GM21529 (cell line): ENCODE measurements around the gene PIK3CB.
A peak's percentile ranks its signal among the peaks of the same experiment; 100 is the strongest.
"Not testable (repeated sequence)": the region's sequence is repeated elsewhere in the genome, so short reads cannot be mapped to it uniquely, and the experiment has no call there.

Experiments
- ATAC-seq: cut with Tn5 transposase; IDR thresholded peaks from one replicate; pipeline ENCODE4 v1.9.1; 2021; ENCODE audit not compliant: unreplicated experiment

Gene PIK3CB

DNA sequence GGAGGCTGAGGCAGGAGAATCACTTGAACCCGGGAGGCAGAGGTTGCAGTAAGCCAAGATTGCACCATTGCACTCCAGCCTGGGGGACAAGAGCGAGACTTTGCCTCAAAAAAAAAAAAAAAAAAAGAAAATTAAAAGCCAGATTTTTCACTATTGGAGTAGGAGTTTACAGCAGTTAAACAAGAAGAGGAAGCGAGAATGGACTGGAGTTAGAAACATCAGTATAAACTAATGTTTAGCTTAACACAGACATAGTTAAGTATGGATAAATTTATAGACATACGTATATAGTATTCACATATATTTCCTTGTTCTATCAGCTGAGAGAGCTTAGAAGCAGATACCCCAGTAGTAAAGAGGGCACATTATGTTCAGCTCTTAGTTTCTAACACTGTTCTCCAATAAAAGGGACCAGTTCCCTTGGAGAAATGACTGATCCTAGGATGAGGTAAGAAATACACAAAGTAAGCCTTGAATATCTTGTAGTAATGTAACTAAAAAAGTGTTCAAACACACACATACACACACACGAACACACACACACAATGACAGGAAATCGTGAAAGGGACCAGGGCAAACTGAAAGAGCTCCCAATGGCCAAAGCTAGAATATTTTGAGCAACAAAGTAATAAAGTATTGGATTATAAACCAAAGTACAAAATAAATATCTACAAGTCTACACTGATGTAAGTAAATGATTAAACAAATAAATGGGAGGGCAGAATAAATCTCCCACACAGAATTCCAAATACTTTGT lies 25.1 kb downstream of the PIK3CB start:
- no peak for ATAC-seq

DNA sequence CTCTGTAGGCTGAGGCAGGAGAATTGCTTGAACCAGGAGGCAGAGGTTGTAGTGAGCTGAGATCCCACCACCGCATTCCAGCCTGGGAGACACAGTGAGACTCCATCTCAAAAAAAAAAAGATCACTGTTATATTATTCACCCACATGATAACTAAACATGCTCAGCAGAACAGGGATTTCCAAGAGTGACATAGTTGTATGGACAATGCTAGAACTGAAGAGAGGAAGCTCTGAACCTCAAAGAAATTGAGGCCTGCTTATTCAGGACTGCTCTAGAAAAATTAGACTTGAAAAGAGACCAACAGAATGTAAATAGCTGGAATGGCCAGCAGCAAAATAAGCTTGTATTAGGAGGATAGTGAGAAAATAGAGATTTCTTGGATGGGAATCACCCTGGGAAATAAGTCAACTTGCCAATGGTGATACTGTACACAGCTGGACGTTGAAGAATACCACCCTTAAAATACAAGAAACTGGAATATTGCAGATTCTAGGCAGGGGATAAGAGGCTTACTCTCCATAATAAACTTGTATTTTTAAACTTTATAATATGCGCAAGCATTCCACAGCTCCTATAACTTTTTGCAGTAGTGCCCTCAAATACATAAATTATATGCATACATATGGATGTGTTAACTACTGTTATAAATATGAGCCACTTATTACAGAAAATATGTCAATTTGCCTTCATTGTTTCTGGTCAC lies 28.2 kb downstream of the PIK3CB start:
- no peak for ATAC-seq

DNA sequence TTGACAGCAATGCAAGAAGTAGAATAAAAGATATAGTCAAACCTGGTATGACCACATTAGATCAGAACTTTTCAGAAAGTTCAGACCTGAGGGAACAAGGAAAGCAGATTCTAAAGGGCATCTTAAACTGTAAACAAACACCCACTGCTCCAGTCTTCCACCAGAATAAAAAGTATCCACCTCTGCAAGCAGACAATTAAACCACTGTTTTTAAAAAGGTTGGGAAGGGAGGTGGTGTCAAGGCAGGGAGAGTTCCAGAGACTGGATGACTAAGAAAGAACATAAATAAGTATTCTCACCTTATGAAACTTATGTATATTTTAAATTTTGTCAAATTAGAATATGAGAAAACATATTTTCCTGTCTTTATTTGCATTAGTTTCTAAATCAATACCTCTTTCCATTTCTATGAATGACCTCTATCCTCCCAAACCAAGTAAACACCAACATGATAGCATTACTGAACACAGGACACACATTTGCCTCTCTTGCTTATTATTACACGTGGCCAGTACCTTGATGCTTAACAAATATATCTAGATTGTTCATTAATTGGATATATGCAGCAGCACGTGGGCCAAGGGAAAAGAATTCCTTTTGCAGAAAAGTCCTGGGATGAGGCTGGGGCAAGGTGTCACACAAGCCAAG lies 31.6 kb downstream of the PIK3CB start:
- ATAC-seq: no peak

DNA sequence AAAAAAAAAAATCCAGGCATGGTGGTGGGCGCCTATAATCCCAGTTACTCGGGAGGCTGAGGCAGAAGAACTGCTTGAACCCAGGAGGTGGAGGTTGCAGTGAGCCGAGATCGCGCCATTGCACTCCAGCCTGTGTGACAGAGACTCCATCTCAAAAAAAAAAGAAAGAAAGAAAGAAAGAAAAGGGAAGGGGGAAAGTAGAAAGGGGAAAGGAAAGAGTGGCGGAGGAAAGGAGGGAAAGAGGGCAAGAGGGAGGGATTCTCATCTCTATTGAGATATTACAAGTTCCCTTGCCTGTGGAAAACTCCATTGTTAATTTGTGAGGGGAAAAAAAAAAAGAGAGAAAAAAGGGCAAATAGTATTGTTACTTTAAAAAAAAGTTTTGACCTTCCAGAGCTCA lies 32.5 kb downstream of the PIK3CB start:
- not testable (repeated sequence) for ATAC-seq

DNA sequence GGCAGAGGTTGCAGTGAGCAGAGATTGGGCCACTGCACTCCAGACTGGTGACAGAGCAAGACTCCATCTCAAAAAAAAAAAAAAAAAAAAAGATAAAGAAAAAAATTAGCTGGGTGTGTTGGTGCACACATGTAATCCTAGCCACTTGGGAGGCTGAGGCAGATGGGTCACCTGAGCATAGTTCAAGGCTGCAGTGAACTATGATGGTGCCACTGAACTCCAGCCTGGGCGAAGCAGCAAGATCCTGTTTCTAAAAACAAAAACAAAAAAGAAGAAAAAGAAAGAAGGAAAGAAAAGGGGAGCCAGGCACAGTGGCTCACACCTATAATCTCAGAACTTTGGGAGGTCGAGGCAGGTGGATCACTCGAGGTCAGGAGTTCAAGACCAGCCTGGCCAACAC lies 32.9 kb downstream of the PIK3CB start:
- ATAC-seq: no peak

DNA sequence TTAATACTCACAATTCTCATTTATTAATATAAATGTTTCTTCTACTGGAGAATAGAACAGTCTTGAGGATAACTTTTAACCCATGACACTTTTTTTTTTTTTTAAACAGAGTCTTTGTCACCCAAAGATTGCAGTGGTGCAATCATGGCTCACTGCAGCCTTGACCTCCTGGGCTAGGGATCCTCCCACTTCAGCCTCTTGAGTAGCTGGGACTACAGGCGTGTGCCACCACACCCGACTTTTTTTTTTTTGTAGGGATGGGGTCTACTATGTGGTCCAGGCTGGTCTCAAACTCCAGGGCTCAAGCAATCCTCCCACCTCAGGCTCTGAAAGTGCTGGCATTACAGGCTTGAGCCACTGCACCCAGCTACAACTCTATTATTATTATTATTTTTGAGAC lies 34.5 kb downstream of the PIK3CB start:
- ATAC-seq: no peak

DNA sequence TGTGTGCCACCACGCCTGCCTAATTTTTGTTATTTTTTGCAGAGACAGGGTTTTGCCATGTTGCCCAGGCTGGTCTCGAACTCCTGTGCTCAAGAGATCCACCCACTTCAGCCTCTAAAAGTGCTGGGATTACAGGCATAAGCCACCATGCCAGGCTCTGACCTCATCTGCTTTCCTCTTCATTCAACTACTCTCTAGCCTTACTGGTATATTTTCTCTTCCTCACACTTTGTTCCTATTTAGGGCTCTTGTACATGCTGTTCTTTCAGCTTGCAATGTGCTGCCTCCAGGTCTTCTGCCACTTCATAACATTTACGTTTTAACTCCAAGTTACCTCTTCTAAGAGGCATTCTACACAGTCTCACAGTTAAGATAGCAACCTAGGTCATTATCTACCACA lies 34.9 kb downstream of the PIK3CB start:
- ATAC-seq: no peak

DNA sequence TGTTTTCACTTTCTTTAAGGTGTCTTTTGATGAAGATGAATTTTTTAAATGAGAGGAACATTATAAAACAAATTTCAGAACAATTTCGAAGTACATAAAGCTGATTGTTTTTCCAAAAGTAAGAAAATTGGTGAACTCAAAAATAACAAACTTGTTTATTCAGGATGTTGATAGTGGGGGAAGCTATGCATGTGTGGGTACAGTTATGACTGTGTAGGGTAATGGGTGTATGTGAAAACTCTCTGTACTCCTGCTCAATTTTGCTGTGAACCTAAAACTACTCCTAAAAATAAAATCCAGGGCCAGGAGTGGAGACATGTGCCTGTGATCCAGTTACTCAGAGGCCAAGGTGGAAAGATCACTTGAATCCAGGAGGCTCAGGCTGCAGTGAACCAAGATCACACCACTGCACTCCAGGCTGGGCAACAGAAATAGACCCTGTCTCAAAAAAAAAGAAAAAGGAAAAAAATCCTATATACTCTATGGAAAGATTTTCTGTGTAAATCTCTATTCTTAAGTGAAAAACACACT lies 37.2 kb downstream of the PIK3CB start:
- peak; percentile 49 for ATAC-seq

DNA sequence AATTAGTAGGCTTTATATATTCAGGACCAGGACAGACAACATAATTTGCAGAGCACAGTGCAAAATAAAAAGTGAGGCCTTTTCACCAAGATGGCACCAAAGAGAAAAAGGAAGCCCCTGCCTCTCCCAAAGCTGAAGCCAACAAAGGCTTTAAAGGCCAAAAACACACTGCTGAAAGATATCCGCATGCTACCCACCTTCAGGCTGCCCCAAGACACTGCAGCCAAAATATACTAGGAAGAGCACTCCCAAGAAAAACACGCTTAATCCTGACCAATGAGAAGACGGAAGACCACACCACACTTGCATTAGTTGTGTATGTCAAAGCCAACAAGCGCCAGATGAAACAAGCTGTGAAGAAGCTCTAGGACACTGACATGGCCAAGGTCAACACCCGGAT lies 38.0 kb downstream of the PIK3CB start:
- no peak for ATAC-seq

DNA sequence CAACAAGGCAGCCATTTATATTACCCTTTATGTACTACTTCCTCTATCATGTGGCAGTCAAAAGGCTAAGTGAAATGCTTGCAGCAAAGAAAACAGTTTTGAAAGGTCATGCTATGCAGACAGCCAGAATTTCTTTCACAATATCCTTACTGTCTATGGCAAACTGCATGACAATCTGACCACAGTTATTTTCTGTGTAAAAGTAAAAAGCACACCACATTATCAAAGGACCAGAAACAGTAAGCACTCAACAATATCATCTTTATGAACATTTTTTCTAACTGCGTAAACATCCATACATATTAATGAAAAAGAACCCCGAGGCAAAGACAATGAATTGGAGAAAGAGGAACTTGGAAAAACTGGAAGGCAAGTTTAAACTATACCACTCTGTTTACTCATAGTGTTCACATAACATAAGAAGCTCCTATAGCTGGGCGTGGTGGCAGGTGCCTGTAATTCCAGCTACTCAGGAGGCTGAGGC lies 47.9 kb downstream of the PIK3CB start:
- no peak for ATAC-seq

DNA sequence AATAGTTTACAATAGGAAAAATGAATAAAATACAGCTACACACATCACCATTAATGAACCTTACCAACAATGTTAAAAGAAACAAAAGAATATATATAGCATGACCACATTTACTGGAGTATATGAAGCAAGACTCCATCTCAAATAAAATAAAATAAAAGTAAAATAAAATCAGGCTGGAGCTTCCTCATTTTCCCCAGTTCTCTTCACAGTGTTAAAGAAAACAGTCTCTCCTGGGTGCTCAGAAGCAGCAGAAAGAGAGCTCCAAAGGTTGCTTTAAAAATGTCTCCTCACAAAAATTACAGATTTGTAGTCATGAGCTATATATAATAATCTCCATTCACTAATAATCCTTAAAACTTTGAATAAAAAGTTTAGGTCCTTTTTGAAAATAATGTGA lies 48.8 kb downstream of the PIK3CB start:
- ATAC-seq: no peak

DNA sequence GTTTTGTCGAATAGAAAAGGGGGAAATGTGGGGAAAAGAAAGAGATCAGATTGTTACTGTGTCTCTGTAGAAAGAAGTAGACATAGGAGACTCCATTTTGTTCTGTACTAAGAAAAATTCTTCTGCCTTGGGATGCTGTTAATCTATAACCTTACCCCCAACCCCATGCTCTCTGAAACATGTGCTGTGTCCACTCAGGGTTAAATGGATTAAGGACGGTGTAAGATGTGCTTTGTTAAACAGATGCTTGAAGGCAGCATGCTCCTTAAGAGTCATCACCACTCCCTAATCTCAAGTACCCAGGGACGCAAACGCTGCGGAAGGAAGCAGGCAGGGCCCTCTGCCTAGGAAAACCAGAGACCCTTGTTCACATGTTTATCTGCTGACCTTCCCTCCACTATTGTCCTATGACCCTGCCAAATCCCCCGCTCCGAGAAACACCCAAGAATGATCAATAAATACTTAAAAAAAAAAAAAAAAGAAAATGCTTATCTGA lies 49.3 kb downstream of the PIK3CB start:
- not testable (repeated sequence) for ATAC-seq

DNA sequence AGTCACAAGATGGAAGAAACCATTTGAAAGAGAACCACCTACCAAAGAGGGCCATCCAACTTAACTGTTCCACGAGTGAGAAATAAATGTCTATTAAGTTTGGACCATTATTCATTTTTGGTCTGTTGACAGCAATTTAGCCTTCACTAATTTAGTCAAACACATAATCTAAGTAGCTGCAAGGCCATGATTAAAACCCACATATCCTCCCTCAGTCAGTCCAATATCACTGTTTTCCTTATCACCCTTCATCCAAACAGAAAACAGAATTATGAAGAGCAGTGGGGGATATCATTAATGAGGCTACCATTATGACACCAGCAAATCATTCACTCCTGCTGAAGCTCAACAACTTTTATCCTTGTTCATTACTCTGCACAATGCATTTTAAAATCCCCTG lies 52.0 kb downstream of the PIK3CB start:
- no peak for ATAC-seq

DNA sequence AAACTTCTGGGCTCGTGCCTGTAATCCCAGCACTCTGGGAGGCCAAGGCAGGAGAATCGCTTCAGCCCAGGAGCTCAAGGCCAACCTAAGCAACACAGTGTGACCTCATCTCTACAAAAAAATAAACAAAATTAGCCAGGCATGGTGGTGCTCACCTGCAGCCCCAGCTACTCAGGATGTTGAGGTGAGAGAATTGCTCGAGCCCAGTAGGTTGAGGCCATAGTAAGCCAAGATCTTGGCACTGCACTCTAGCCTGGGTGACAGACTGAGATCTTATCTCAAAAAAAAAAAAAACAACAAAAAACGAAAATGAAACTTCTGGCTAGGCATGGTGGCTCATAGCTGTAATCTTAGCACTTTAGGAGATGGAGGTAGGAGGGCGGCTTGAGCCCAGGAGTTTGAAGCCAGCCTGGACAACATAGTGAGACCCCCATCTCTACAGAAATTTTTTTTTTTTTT lies 53.7 kb downstream of the PIK3CB start:
- no peak for ATAC-seq

DNA sequence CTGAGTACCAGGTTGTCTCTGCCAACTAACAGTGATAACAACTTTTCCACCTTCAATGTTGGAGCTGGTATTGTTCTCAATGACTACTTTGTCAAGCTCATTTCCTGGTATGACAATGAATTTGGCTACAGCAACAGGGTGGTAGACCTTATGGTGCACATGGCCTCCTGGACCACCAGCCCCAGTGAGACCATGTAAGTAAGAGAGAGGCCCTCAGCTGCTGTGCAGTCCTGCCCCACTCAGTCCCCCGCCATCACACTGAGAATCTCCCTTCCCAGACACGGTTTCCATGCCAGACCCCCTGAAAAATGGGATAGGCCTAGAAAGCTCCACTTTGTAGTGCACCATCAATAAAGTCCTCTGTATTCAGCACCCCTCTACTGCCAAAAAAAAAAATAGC lies 56.1 kb downstream of the PIK3CB start:
- ATAC-seq: no peak

DNA sequence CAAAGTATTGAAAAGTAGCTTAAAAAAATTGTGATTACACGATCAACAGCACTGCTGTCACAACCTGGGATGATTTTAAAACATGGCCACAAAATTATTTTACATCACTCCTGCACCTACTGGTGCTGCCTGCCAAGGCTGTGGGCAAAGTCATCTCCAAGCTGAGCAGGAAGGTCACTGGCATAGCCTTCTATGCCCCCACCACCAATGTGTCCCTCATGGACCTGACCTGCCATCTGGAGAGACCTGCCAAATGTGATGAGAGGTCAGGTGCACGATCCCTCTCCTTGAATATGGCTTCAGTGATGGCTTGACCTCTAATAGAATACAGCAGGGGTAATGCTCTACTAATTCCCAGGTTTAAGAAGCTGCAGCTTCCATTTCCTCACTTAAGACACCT lies 57.8 kb downstream of the PIK3CB start:
- ATAC-seq: no peak

DNA sequence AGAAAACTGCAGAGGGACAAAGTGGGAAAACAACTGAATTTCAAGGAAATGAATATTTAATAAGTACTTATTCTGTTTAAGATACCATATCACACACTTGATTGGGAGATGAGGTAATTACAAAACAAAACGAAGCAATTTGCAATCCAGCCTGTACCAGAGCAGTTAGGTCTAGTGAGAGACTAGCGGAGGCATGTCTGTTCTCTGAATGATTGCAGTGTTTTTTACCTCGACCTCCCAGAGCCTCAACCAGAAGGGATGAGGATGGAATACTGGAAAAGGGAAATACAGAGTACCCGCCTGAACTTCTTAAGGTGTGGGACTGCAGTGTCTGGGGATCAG lies 59.5 kb downstream of the PIK3CB start:
- ATAC-seq: no peak

DNA sequence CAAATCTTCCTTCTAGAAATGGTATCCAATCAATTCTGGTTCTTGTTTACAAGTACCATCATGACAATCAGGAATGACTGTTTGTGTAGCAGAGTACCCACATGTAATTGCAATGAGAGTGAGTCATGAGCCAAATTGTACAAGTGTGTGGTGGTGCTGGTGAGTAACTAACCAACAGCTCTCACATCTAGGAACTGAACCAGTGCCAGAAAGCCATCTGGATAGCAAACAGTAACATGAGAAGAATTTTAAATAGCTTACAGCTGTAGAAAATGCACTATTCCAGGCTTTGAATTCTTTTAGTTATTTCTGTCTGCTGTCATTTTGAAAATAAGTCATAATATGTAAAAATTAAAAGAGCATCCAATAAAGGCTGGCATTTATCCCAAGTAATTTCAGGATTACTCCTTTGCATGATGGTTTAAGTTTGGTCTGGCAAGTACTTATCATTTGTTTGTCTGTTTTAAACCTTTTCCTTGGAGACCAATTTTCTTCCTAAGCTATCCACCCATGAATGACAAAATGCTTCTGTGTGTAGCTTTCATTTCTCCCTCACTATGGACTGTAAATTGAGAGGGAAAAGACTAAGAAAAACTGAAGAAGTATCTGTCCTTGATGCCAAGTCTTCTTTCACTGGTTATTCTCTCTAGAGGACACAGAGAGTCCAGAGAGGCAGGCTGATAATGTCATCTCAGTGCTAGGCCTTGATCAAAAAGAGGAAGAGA lies 60.0 kb downstream of the PIK3CB start:
- peak; percentile 76 for ATAC-seq

DNA sequence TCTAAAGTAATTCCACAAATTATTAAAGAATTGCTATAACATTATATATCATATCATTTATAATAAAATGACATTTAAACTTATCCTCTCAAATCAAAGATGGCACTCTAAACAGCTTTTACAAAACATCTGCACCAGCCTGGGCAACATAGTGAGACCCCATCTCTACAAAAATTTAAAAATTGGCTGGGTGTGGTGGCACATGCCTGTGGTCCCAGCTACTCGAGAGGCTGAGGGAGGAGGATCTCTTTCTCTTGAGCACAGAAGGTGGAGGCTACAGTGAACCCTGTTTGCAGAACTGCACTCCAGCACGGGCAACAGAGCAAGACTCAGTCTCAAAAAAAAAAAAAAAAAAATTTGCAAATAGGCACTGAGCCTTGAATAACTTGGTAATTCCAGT lies 63.1 kb downstream of the PIK3CB start:
- ATAC-seq: no peak

DNA sequence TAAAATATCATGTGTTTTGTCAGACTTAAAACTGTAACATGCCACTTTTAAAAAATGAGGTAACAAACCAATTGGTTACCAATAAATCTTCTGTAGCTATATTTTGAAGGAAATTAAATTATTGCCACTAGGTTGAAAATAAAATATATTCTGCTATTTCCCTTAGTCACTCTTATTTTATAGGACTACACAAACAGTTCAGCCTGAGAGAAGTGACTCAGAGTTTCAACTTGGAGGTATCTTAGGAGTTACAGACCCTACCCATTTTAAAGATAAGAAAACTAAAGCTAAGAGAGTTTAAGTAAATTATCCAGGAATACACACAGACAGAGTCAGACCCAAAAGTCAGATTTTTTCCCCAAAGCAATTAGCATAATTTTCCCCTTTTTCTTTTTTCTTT lies 65.1 kb downstream of the PIK3CB start:
- ATAC-seq: no peak

DNA sequence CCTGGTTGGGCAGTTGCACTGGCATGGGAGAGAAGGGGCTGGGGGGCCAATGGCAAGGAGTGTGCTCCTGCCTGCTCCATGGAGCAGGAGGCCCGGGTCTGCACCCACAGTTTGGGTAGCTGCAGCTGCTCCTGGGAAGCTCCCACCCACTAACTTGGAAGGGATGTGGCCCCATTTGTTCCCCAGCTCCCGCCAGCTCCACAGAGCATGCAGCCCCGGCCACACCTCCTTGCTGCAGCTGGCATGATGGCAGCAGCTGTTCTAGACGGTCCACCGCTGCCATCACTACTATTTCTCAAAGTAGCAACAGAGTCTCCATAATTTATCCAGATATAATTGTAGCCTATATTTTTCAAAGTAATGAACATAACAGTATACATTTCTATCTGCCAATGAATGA lies 65.8 kb downstream of the PIK3CB start:
- no peak for ATAC-seq
